Raji (cell line): ENCODE measurements around the gene MYO3B.

Experiments
- POLR2A ChIP-seq: IDR thresholded peaks from 2 replicates; pipeline ENCODE4 v1.6.1; 2011; ENCODE audit warnings: low read depth, low read length, control low read depth; ENCODE audit not compliant: insufficient read depth

MYO3B gene

GRCh38 chr2:170217778-170218251, 39.9 kb downstream of the MYO3B start:
- no peak for TF ChIP-seq POLR2A

- TF ChIP-seq POLR2A = no peak
These were observed 40.5 kb downstream of the MYO3B start for GRCh38 chr2:170218456-170218855.

GRCh38 chr2:170218931-170219330, 41.0 kb downstream of the MYO3B start:
- no peak for TF ChIP-seq POLR2A

GRCh38 chr2:170221317-170222288, 43.7 kb downstream of the MYO3B start:
- no peak for TF ChIP-seq POLR2A

GRCh38 chr2:170222298-170222697, 44.4 kb downstream of the MYO3B start:
- no peak for TF ChIP-seq POLR2A

GRCh38 chr2:170222842-170223241, 44.9 kb downstream of the MYO3B start:
- no peak for TF ChIP-seq POLR2A

GRCh38 chr2:170224692-170225294, 46.8 kb downstream of the MYO3B start:
- no peak for TF ChIP-seq POLR2A

GRCh38 chr2:170226216-170226615, 48.3 kb downstream of the MYO3B start:
- TF ChIP-seq POLR2A = no peak

- TF ChIP-seq POLR2A = no peak
These were observed 49.6 kb downstream of the MYO3B start for GRCh38 chr2:170227507-170227947.

- no peak for TF ChIP-seq POLR2A
These were observed 50.0 kb downstream of the MYO3B start for GRCh38 chr2:170227951-170228350.

GRCh38 chr2:170228429-170228828, 50.5 kb downstream of the MYO3B start:
- TF ChIP-seq POLR2A = no peak

- no peak for TF ChIP-seq POLR2A
These were observed 51.2 kb downstream of the MYO3B start for GRCh38 chr2:170229125-170229524.

- no peak for TF ChIP-seq POLR2A
These were observed 51.8 kb downstream of the MYO3B start for GRCh38 chr2:170229744-170230143.

GRCh38 chr2:170235860-170236679, 58.1 kb downstream of the MYO3B start:
- TF ChIP-seq POLR2A = no peak

- no peak for TF ChIP-seq POLR2A
These were observed 58.7 kb downstream of the MYO3B start for GRCh38 chr2:170236680-170237047.
